Forelimb muscle (tissue), 1 donor: Measurements from ENCODE around the gene BBS4. TPM values are rescaled to one million over a fixed set of nuclear protein-coding genes. Genes with fewer than 3 reads are reported as not detected.
A peak's percentile ranks its signal among the peaks of the same experiment; 100 is the strongest.

Source experiments
- DNase-seq: peaks from one replicate; pipeline ENCODE4 v3.0.0-alpha.2; 2013; ENCODE audit warnings: low read depth
- polyA plus RNA-seq: library from polyadenylated mRNA; unstranded; fragments of 120-200 nt; gene quantifications from one replicate; pipeline ENCODE4 v1.2.1, GENCODE V29; 2013; ENCODE audit not compliant: insufficient read length

BBS4 gene
- polyA plus RNA-seq, 1 donor: 20.3 TPM

DNA sequence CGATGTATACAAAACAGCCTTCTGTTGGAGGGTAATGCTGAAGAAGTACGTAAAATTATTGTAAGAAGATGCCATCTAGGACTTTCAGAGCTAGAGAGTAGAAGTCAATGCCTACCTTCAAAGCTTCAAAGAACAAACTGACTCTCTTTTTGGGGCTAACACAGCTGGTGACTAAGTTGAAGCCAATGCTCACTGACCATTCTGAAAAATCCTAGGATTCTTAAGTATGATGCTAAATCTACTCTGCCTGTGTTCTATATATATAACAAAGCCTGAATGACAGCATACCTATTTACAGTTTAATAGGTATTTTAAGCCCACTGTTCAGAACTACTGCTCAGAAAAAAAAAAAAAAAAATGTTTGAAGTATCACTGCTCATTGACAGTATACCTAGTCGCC is 78.6 kb downstream of the BBS4 start:
- no peak for DNase-seq

GRCh38 chr15:72766025-72766424 is 80.0 kb downstream of the BBS4 start:
- DNase-seq: no peak

DNA sequence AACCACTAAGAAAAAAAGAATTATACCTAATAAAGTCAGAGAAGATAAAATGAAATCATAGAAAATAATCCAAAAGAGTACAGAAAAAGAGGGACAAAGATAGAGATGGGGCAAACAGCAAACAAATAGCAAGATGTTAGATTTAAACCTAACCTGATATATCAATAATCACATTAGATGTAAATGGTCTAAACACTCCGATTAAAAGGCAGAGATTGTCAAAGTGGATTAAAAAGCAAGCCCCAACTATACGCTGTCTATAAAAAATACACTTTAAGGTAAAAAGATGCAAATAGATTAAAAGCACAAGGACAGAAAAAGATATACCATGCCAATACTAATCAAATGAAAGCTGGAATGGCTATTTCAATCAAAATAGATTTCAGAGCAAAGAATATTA is 80.8 kb downstream of the BBS4 start:
- DNase-seq: no peak

DNA sequence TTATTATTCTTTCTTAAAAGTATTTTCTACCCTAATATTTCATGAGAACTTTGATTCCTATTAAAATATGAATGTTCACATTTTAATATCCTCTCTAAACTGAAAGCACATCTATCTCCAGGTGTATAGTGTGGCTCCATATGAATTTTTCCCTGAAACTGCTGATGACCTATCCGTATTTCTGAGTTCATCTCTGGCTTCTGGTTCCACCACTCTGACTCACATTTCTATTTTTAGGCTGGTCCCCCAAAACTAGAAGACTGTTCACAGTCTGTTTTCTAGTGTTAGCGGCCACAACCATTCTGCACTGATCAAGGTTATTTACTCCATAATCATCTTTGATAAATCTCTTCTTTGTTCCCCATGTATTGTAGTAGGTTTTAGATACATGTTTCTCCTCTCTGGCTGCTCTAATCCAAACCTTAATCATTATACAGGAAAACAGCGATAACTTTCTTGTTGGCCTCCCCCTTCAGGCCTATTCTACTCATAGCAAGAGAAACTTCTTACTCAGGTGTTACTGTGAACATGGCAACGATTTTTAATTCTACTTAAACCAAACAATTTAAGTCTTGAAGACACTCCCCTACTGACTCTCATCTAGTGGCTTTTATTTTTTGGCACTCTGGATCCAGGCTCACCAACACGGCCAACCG is 84.8 kb downstream of the BBS4 start:
- DNase-seq: no peak

- no peak for DNase-seq
These were observed 85.3 kb downstream of the BBS4 start for GRCh38 chr15:72771329-72771725.

DNA sequence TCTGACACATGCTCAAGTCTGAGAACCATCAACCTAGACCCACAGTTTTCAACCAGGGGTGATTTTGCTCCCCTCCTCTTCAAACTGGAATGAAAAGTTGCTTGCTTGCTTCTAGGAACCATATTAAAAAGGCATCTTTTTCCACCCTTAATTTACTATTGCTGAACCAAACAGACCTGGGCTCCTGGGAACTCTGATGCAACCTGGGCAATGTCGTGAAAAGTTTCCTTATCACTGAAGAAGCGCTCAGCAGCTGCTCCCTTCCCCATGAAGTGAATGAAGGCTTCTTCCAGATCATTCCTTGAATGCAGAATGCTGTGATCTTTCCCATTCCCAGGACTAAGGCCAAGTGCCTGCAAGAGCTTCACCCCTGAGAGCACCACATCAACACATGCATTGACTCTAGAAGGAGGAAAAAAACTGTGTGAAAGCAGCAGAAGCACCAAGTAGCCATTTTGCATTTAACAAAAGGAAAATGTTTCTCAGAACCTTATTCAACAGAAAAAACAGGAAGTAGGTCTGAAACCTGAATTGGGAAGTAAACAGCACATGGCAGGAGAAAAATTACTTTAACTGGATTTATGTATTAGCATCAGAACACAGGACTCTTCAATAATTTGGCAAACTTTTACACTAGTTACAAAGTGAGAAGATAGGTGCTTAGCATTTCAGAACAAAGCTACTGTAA is 88.8 kb downstream of the BBS4 start:
- DNase-seq: no peak

- DNase-seq: no peak
These were observed 92.8 kb downstream of the BBS4 start for GRCh38 chr15:72778796-72779195.

GRCh38 chr15:72781631-72782030 is 95.6 kb downstream of the BBS4 start:
- DNase-seq: no peak

GRCh38 chr15:72782274-72783003 is 96.4 kb downstream of the BBS4 start:
- no peak for DNase-seq

DNA sequence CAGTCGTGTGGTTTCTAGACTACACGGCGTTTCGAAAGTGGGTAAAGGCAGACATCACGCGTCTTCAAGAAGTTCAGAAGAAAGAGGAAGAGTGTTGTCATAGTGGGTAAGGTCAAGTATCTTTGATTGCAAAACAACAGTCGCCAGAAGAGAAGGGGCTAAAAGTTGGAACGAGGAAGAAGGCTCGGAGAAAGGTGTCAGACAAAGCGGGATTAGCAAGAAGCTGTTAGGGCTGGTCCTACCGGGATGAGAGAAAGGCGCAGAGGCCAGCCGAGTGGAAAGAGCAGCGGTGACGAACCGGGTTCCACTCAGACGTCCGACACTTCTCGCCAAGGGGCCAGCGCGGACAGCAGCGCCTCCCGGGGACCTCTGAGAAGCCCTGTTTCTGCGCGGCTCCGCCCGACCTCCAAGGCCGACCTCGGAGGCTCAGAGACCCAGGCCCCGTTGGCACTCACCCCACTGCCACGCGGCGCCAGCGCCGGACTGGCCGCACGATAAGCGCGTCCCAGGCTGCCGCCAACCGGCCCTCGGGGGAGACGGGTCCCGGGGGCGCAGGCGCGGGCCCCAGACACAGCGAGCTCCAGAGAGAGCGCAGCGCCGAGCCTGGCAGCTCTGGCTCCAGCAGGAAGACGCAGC is 97.1 kb downstream of the BBS4 start:
- DNase-seq: no peak

DNA sequence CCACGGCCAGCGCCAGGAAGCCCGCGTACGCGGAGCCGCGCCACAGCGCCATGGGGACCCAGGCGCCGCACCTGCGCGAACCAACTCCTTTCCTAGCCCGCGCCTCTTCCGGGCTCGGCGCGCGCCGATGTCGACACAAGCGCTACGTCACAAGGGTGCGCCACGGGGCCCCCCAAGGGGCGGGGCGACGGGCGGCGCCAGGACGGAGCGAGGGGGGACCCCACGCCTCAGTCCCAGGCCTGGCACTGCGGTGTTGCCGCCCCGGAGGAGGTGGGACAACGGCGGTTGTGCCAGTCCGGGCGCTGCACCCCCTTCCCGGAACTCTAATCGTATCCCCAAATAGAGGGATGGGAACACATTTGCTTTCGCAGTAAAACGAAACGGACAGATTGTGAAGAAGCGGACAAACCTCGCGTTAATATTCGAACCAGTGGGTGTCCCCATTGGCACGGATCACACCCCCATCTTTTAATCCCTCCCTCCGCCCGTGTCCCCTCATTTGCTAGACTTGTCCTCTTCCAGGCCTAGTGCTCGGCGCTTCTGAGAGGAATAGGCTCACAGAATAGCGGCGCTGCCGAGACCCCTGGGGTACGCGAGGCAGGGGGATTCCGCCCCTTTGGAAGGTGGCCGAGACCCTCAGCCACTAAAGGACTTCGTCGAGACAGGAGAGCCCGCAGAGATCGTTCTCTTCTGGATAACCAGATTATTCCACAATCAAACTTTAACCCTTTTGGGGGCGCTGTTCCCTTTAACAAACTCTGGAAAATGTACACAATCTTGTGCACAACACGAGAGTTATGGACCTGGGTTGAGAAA is 97.8 kb downstream of the BBS4 start, which contains the start of gene ADPGK:
Gene ADPGK, minus strand, starts transcription at position 119 of the 816 bp plus-strand sequence. Its CDS starts 67 bp downstream, at position 52.
- DNase-seq: peak; percentile 71

DNA sequence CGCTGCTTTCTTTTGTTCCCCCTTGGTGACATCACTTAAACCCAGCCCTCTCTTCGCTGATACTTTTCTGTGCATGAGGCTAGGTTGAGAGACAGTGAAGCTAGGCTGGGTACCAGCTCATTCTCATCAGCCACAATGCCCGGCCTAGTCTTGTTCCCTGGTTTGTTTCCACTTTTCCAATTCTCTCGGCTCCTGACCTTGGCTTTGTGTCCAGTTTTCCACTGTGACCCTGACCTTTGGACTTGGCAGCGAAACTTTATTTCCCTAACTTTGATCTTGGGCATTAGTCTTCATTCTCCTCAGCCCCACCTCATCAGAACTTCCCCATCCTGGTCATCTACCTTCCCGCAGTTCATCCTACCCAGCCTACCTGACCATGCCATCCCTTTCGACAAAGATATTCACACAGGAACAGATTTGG is 98.5 kb downstream of the BBS4 start:
- no peak for DNase-seq

GRCh38 chr15:72785432-72785831 is 99.4 kb downstream of the BBS4 start:
- DNase-seq: no peak

GRCh38 chr15:72785841-72786240 is 99.8 kb downstream of the BBS4 start:
- no peak for DNase-seq

DNA sequence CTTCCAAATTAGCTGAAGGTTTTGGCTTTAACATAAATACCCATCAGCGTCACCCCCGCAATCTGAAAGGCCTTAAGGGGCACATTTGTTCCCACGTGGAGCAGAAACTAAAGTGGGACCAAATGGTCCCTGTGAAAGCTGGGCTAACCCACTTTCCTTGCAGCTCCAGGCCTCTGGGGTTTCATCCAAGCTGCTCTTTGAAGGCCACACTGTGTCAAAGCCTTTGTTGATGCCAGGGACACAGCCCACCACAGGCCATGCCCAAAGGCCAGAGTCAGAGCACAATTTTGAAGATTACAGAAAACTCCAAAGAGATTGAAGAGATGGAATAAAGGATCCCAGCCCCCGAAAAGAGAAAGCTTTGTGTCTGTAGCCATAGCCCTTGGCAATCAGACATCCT is 100.2 kb downstream of the BBS4 start:
- no peak for DNase-seq

DNA sequence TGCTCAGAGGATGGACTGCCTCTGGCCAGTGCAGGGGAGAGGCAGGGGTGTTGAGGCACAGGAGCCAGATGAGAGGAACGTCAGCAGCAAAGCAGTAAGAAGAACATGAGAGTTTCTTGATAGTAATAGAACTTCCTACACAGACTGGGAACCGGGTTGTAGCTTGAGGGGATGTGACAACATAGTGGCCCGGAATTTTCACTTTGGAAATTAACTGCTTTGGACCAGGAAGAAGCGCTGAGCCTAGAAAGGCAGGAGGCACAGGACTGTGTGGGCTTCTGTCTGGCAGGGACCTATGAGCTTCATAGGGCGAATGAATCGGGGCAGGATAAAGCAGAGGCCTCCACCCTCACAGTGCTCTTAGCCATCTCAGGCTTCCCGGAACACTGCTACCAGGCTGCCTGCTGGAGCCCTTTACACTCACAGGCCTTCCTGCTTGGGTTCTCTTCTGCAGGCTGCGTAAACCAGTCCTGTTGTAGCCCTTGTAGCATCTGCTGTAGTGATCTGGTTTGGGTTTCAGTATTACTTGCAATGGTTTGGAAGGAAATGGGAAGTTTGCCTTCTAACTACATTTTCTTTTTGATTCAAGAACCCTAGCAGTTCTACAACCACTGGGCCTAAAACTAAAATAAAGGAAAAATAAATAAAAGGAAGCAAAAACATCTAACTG is 100.8 kb downstream of the BBS4 start:
- no peak for DNase-seq

DNA sequence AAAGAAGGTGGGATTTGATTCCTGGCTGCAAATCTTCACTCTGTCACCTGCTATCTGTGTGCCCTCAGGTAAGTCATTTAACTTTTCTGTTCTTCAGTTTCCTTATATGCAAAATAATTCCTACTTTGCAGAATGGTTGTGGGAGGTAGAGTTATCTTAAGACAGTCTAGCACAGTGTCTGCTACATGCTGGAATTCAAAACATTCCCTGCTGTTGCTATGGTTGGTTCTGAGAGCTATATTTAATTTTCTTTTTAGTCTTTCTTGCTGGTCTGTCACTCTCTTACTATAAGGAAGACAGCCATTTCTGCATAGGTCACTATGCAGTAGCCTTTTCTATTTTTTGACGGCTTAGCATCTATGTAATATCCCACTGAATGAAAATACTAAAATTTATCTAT is 101.5 kb downstream of the BBS4 start:
- DNase-seq: no peak
